ENCODE measurements around the gene ARL4C.

Gene ARL4C

DNA sequence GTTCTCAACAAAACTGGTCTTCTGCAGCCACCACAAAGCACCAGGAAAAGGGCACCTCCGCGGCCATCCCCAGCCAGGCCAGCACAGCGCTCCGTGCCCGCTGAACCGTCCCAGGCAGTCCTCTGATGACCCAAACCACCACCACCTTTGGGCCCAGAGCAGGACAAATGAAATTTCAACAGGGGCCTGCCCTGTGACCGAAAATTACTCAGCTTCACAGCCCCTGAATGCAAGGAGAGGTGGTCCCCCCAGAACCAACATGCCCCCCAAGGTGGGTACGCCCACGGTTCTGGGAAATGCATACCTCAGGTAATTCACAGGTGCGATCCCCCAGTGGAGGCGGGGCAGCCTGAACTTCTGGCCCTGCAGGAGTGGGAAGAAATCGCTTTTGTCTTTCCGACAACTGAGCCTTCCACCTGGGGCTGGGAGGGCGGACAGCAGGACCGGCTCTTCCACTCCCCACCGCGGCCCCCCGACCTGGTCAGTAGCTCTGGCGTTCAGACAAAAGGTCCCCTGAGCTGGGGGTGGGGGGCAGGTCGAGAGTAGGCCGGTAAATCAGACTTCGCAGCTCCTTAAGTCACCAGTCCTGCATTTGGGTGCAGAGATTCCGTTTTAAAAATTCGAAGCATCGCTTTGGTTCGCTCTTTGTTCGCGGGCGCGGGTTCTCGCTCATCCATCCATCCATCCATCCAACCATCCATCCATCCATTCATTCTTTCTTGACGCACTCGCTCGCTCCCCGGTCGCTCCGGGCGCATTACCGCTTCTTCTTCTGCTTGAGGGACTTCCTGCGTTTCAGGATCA is 1.4 kb downstream of the ARL4C start:
- peak overlapping the region; percentile 69 for H3K4me2 ChIP-seq (ENCODE audit: low read depth, low read length)
- H3K9ac ChIP-seq (ENCODE audit: low read length) = peak overlapping the region; percentile 67
- H3K9me3 ChIP-seq (replicated peaks; ENCODE audit: insufficient read depth, low read length) = no peaks in the 10 kb centered on the region
- H2AFZ ChIP-seq (ENCODE audit: low read length) = no peak overlapping the region
- H3K79me2 ChIP-seq (ENCODE audit: low read length) = peaks cover 47% of the 10 kb centered on the region
- H3K27me3 ChIP-seq (replicated peaks; ENCODE audit: insufficient read depth, low read length) = no peaks in the 10 kb centered on the region
- no peaks in the 10 kb centered on the region for H3K36me3 ChIP-seq (replicated peaks; ENCODE audit: insufficient read depth, low read length)
- H3K4me3 ChIP-seq (ENCODE audit: low read length) = peak overlapping the region; percentile 80
- H3K9me2 ChIP-seq (replicated peaks; ENCODE audit: insufficient read depth, low read length) = no peaks in the 10 kb centered on the region
- no peaks in the 10 kb centered on the region for H4K20me1 ChIP-seq (ENCODE audit: insufficient read depth, low read length)
- H3K4me1 ChIP-seq (ENCODE audit: low read length) = peaks cover 26% of the 10 kb centered on the region
- DNase-seq = no peak
- H3K27ac ChIP-seq (ENCODE audit: low read length) = peak overlapping the region; percentile 42; the same call in 1 of the 2 replicates
- peaks cover 21% of the 10 kb centered on the region for H3F3A ChIP-seq (ENCODE audit: insufficient read depth, low read length)
- no peak for TF ChIP-seq EZH2 (optimal IDR thresholded peaks at IDR 0.05; ENCODE audit: low read depth, low read length)
- TF ChIP-seq EZH2phosphoT487 (IDR thresholded peaks at IDR 0.05; ENCODE audit: low read length) = no peak
- TF ChIP-seq, protein P1, sequence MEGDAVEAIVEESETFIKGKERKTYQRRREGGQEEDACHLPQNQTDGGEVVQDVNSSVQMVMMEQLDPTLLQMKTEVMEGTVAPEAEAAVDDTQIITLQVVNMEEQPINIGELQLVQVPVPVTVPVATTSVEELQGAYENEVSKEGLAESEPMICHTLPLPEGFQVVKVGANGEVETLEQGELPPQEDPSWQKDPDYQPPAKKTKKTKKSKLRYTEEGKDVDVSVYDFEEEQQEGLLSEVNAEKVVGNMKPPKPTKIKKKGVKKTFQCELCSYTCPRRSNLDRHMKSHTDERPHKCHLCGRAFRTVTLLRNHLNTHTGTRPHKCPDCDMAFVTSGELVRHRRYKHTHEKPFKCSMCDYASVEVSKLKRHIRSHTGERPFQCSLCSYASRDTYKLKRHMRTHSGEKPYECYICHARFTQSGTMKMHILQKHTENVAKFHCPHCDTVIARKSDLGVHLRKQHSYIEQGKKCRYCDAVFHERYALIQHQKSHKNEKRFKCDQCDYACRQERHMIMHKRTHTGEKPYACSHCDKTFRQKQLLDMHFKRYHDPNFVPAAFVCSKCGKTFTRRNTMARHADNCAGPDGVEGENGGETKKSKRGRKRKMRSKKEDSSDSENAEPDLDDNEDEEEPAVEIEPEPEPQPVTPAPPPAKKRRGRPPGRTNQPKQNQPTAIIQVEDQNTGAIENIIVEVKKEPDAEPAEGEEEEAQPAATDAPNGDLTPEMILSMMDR (IDR thresholded peaks at IDR 0.05; ENCODE audit: low read length) = no peak

DNA sequence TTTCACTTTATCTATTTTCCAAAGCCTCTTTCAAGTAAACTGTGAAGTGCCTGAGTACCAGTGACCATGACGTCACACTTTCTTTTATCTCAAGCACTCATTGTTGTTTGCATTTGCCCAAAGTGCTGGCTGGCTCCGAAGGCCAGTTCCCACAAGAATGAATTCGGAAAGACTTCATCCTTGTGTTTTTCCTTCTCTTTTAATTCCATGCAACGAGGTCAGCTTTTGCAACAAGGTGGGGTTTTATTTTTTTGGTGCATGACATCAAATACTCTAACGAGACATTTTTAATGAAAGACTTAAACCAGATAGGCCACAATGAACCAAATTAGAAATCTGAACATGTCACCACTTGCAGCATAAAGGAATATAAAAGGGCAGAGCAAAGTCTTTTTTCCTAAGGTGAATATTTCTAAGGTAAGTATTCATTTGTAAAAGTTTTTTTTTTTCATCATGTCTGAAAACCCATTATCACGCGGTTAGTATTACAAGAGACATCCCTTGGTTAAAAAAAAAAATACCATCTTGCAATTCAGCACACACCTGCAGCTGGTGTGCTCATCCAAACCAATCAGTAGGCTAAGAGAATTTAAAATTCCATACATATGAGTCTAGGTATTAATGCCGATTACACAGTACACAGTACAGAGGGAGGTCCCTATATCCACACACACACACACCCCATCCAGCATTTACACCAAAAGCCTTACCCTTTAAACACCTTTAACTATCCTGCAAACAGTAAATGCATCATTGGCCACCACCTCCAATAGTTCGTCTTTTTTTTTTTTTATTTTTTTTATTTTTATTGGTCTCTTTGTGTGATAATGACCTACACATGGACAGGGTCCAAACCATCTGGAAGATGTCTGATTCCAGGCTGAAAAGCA is 2.3 kb downstream of the ARL4C start:
- Histone ChIP-seq H3K9me3 (replicated peaks; ENCODE audit: insufficient read depth, low read length) (no peaks in the 10 kb centered on the region), H4K20me1 (ENCODE audit: insufficient read depth, low read length) (no peaks in the 10 kb centered on the region), H3K9ac (ENCODE audit: low read length) (peak overlapping the region; percentile 67; the same call in 1 of the 2 replicates), H3K4me3 (ENCODE audit: low read length) (peak overlapping the region; percentile 80), H3K27ac (ENCODE audit: low read length) (peak overlapping the region; percentile 42; the same call in 1 of the 2 replicates), H3K4me2 (ENCODE audit: low read depth, low read length) (peak overlapping the region; percentile 69), H3F3A (ENCODE audit: insufficient read depth, low read length) (peaks cover 30% of the 10 kb centered on the region), H2AFZ (ENCODE audit: low read length) (no peak overlapping the region), H3K4me1 (ENCODE audit: low read length) (peaks cover 34% of the 10 kb centered on the region), H3K79me2 (ENCODE audit: low read length) (peaks cover 47% of the 10 kb centered on the region), H3K27me3 (replicated peaks; ENCODE audit: insufficient read depth, low read length) (no peaks in the 10 kb centered on the region), H3K9me2 (replicated peaks; ENCODE audit: insufficient read depth, low read length) (no peaks in the 10 kb centered on the region), H3K36me3 (replicated peaks; ENCODE audit: insufficient read depth, low read length) (no peaks in the 10 kb centered on the region)
- TF ChIP-seq EZH2 (optimal IDR thresholded peaks at IDR 0.05; ENCODE audit: low read depth, low read length) = no peak
- TF ChIP-seq, protein P1 (IDR thresholded peaks at IDR 0.05; ENCODE audit: low read length) = no peak
- no peak for TF ChIP-seq EZH2phosphoT487 (IDR thresholded peaks at IDR 0.05; ENCODE audit: low read length)
- peak; percentile 23 for DNase-seq

DNA sequence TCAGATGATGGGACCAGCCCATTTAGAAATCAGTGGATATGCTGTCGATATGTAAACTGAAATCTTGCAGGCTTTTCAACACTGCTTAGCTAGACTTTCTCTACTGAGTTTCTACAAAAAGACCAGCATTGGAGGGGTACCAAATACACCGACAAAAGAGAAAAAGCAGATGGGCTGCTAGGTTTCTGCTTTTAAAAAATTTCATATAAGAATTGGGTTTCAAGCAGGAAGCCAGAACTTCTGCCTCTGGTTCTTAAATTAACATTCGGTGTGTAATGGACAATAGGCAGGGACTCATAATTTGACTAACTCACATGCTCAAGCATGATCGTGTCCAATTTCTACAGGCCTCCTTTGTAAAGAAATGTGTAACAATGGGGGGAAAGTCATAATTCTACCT is 3.1 kb downstream of the ARL4C start:
- Histone ChIP-seq H3K9me3 (replicated peaks; ENCODE audit: insufficient read depth, low read length) (no peaks in the 10 kb centered on the region), H3K27ac (ENCODE audit: low read length) (no peak overlapping the region), H3K27me3 (replicated peaks; ENCODE audit: insufficient read depth, low read length) (no peaks in the 10 kb centered on the region), H3K36me3 (replicated peaks; ENCODE audit: insufficient read depth, low read length) (no peaks in the 10 kb centered on the region), H3K4me3 (ENCODE audit: low read length) (no peak overlapping the region; the same call in 1 of the 2 replicates), H2AFZ (ENCODE audit: low read length) (no peak overlapping the region), H3F3A (ENCODE audit: insufficient read depth, low read length) (peaks cover 38% of the 10 kb centered on the region), H3K9ac (ENCODE audit: low read length) (no peak overlapping the region), H3K79me2 (ENCODE audit: low read length) (peaks cover 47% of the 10 kb centered on the region), H3K4me1 (ENCODE audit: low read length) (peaks cover 39% of the 10 kb centered on the region), H3K9me2 (replicated peaks; ENCODE audit: insufficient read depth, low read length) (no peaks in the 10 kb centered on the region), H4K20me1 (ENCODE audit: insufficient read depth, low read length) (no peaks in the 10 kb centered on the region), H3K4me2 (ENCODE audit: low read depth, low read length) (0 out of 2 replicates have a peak overlapping the region, but pooled peaks have one; percentile 39)
- TF ChIP-seq EZH2 (optimal IDR thresholded peaks at IDR 0.05; ENCODE audit: low read depth, low read length) (no peak), EZH2phosphoT487 (IDR thresholded peaks at IDR 0.05; ENCODE audit: low read length) (no peak)
- TF ChIP-seq, protein P1 (IDR thresholded peaks at IDR 0.05; ENCODE audit: low read length) = no peak
- no peak for DNase-seq
